LNCAP (cell line): ENCODE data around the gene SLC52A1.

Source experiments
- CTCF ChIP-seq: fragments of 450-650 bp; IDR thresholded peaks from 2 replicates; pipeline ENCODE4 v1.5.1; 2017; ENCODE audit warnings: mild to moderate bottlenecking

SLC52A1 gene

GRCh38 chr17:5003214-5003867 lies 31.9 kb downstream of the SLC52A1 start:
- no peak for TF ChIP-seq CTCF

- TF ChIP-seq CTCF, result no peak
These were observed 33.0 kb downstream of the SLC52A1 start for GRCh38 chr17:5002121-5002788.

- no peak for TF ChIP-seq CTCF
These were observed 35.0 kb downstream of the SLC52A1 start for GRCh38 chr17:5000237-5000639.

GRCh38 chr17:4999430-5000093 lies 35.7 kb downstream of the SLC52A1 start:
- no peak for TF ChIP-seq CTCF

- no peak for TF ChIP-seq CTCF
These were observed 36.3 kb downstream of the SLC52A1 start for GRCh38 chr17:4998732-4999429.

- TF ChIP-seq CTCF, result no peak
These were observed 37.0 kb downstream of the SLC52A1 start for GRCh38 chr17:4998027-4998731.
